Stimulated activated naive CD8-positive, alpha-beta T cell treated with anti-CD3 and anti-CD28 coated beads, Interleukin-15, amount 100 ng/mL, for 72 hours (primary cell): ENCODE measurements around the gene COQ9.

Experiments
- ATAC-seq: fragments of 150-1000 bp; cut with Tn5 transposase; 2 replicates; pipeline ENCODE4 v1.10.0; 2021; ENCODE audit warnings: mild to moderate bottlenecking, moderate library complexity
- DNase-seq, 2 donors: peaks; one replicate each; pipeline ENCODE4 v3.0.0; 2021 to 2022
- H3K27ac Mint-ChIP-seq, 2 donors: one replicate each; pipeline ENCODE4 v1.8.0; 2022; ENCODE audit warnings: mild to moderate bottlenecking in 2 of 2, mixed read lengths in 2 of 2, moderate library complexity in 2 of 2
- H3K27me3 Mint-ChIP-seq: one replicate; pipeline ENCODE4 v1.8.0; 2022; ENCODE audit warnings: mixed read lengths
- H3K4me1 Mint-ChIP-seq: one replicate; pipeline ENCODE4 v1.8.0; 2022; ENCODE audit warnings: mild to moderate bottlenecking, mixed read lengths
- H3K4me3 Mint-ChIP-seq, 2 donors: one replicate each; pipeline ENCODE4 v1.8.0; 2022; ENCODE audit warnings: mild to moderate bottlenecking in 2 of 2, mixed read lengths in 2 of 2, moderate library complexity in 1 of 2
- H3K9me3 Mint-ChIP-seq, 2 donors: one replicate each; pipeline ENCODE4 v1.8.0; 2022; ENCODE audit warnings: mixed read lengths in 2 of 2

The COQ9 gene

GRCh38 chr16:57505169-57505568 is 57.9 kb downstream of the COQ9 start:
- no peak overlapping the region for H3K27ac Mint-ChIP-seq
- H3K9me3 Mint-ChIP-seq: no peaks in the 10 kb centered on the region
- no peaks in the 10 kb centered on the region for H3K27me3 Mint-ChIP-seq
- peaks cover 15% of the 10 kb centered on the region for H3K4me1 Mint-ChIP-seq
- H3K4me3 Mint-ChIP-seq: no peak overlapping the region
- no peak for ATAC-seq
- DNase-seq: no peak

- Mint-ChIP-seq H3K9me3 (no peaks in the 10 kb centered on the region), H3K27me3 (no peaks in the 10 kb centered on the region), H3K4me1 (no peaks in the 10 kb centered on the region), H3K27ac (no peak overlapping the region), H3K4me3 (no peak overlapping the region)
- DNase-seq: no peak
- ATAC-seq: no peak
These were observed 60.1 kb downstream of the COQ9 start for GRCh38 chr16:57507136-57508034.

- Mint-ChIP-seq H3K27ac (no peak overlapping the region), H3K4me3 (no peak overlapping the region), H3K4me1 (no peaks in the 10 kb centered on the region), H3K27me3 (no peaks in the 10 kb centered on the region), H3K9me3 (no peaks in the 10 kb centered on the region)
- ATAC-seq (no peak), DNase-seq (no peak)
These were observed 60.8 kb downstream of the COQ9 start for GRCh38 chr16:57508035-57508425.

GRCh38 chr16:57509231-57509923 is 62.1 kb downstream of the COQ9 start:
- H3K27ac Mint-ChIP-seq: peak overlapping the region in 1 of 2 donors; percentile 48
- ATAC-seq: no peak
- DNase-seq: no peak
- no peaks in the 10 kb centered on the region for H3K9me3 Mint-ChIP-seq
- no peaks in the 10 kb centered on the region for H3K27me3 Mint-ChIP-seq
- no peaks in the 10 kb centered on the region for H3K4me1 Mint-ChIP-seq
- H3K4me3 Mint-ChIP-seq: no peak overlapping the region

- Mint-ChIP-seq H3K4me3 (no peak overlapping the region), H3K4me1 (no peaks in the 10 kb centered on the region), H3K27ac (no peak overlapping the region), H3K9me3 (no peaks in the 10 kb centered on the region), H3K27me3 (no peaks in the 10 kb centered on the region)
- DNase-seq (no peak), ATAC-seq (no peak)
These were observed 63.0 kb downstream of the COQ9 start for GRCh38 chr16:57510016-57510871.
